Liver (tissue), 9 donors: ENCODE measurements around the gene LRRC74A. TPM values are rescaled to one million over a fixed set of nuclear protein-coding genes. Genes with fewer than 3 reads are reported as not detected.

Experiments
- DNase-seq: peaks from one replicate; pipeline ENCODE4 v3.0.0-alpha.2; 2017; ENCODE audit warnings: low spot score
- H3K27ac ChIP-seq, 2 donors: one replicate each; pipeline ENCODE4 v1.7.0; 2013; ENCODE audit warnings: inconsistent platforms in 2 of 2, low read length in 2 of 2, control low read depth in 1 of 2, low read depth in 1 of 2, mild to moderate bottlenecking in 1 of 2
- H3K27me3 ChIP-seq, 4 donors: one replicate each; pipeline versions ENCODE4 v1.6.1 to v1.7.0; 2013; ENCODE audit warnings: low read length in 3 of 4, inconsistent platforms in 1 of 4, mild to moderate bottlenecking in 1 of 4, moderate library complexity in 1 of 4; ENCODE audit not compliant: control insufficient read depth in 4 of 4, insufficient read depth in 4 of 4
- H3K36me3 ChIP-seq, 4 donors: one replicate each; pipeline versions ENCODE4 v1.6.1 to v1.7.0; 2013; ENCODE audit warnings: low read length in 3 of 4, mild to moderate bottlenecking in 3 of 4, low read depth in 1 of 4, moderate library complexity in 1 of 4; ENCODE audit not compliant: control insufficient read depth in 4 of 4, insufficient read depth in 3 of 4
- H3K4me1 ChIP-seq, 4 donors: one replicate each; pipeline versions ENCODE4 v1.6.1 to v1.7.0; 2013; ENCODE audit warnings: low read length in 3 of 4, mild to moderate bottlenecking in 3 of 4, moderate library complexity in 1 of 4; ENCODE audit not compliant: control insufficient read depth in 4 of 4, insufficient read depth in 4 of 4
- H3K4me3 ChIP-seq, 3 donors: one replicate each; pipeline versions ENCODE4 v1.6.1 to v1.7.0; 2013; ENCODE audit warnings: low read length in 3 of 3, control low read depth in 1 of 3, low read depth in 1 of 3, mild to moderate bottlenecking in 1 of 3
- H3K9ac ChIP-seq, 2 donors: one replicate each; pipeline ENCODE4 v1.7.0; 2013; ENCODE audit warnings: low read length in 2 of 2, mild to moderate bottlenecking in 2 of 2, moderate library complexity in 2 of 2, control low read depth in 1 of 2, low read depth in 1 of 2
- H3K9me3 ChIP-seq, 4 donors: one replicate each; pipeline versions ENCODE4 v1.6.1 to v1.7.0; 2013; ENCODE audit warnings: low read length in 3 of 4; ENCODE audit not compliant: control insufficient read depth in 4 of 4
- ATF3 ChIP-seq: IDR thresholded peaks from 2 replicates; pipeline ENCODE4 v1.6.1; 2016; ENCODE audit warnings: antibody characterized with exemption
- CTCF ChIP-seq: fragments of 150-350 bp; IDR thresholded peaks from 2 replicates; pipeline ENCODE4 v1.5.1; 2017; ENCODE audit warnings: improper control_type of control experiment, low read depth, low read length; ENCODE audit not compliant: missing input control
- EGR1 ChIP-seq, 2 donors: IDR thresholded peaks; 2 replicates each; pipeline ENCODE4 v1.6.1; 2016 to 2018; ENCODE audit warnings: antibody characterized with exemption in 2 of 2, low read depth in 2 of 2
- FOXA1 ChIP-seq: IDR thresholded peaks from 2 replicates; pipeline ENCODE4 v1.6.1; 2016; ENCODE audit warnings: antibody characterized with exemption
- FOXA2 ChIP-seq: IDR thresholded peaks from 2 replicates; pipeline ENCODE4 v1.6.1; 2016; ENCODE audit warnings: antibody characterized with exemption
- GABPA ChIP-seq, 2 donors: IDR thresholded peaks in 1 of 2; conservative IDR thresholded peaks in 1 of 2; 2 replicates each; pipeline ENCODE4 v1.6.1; 2016; ENCODE audit warnings: antibody characterized with exemption in 2 of 2, mild to moderate bottlenecking in 1 of 2, moderate library complexity in 1 of 2
- HNF4A ChIP-seq, 2 donors: conservative IDR thresholded peaks; 2 replicates each; pipeline ENCODE4 v1.6.1; 2016; ENCODE audit warnings: antibody characterized with exemption in 2 of 2, mild to moderate bottlenecking in 2 of 2
- HNF4G ChIP-seq: IDR thresholded peaks from 2 replicates; pipeline ENCODE4 v1.6.1; 2016; ENCODE audit warnings: antibody characterized with exemption
- JUND ChIP-seq, 2 donors: IDR thresholded peaks; 2 replicates each; pipeline ENCODE4 v1.6.1; 2016; ENCODE audit warnings: antibody characterized with exemption in 2 of 2
- MAX ChIP-seq: IDR thresholded peaks from 2 replicates; pipeline ENCODE4 v1.6.1; 2016; ENCODE audit warnings: antibody characterized with exemption
- NR2F2 ChIP-seq: IDR thresholded peaks from 2 replicates; pipeline ENCODE4 v1.6.1; 2016; ENCODE audit warnings: antibody characterized with exemption
- RAD21 ChIP-seq, 2 donors: IDR thresholded peaks; 2 replicates each; pipeline ENCODE4 v1.6.1; 2016; ENCODE audit warnings: antibody characterized with exemption in 2 of 2, mild to moderate bottlenecking in 2 of 2
- REST ChIP-seq: IDR thresholded peaks from 2 replicates; pipeline ENCODE4 v1.6.1; 2016; ENCODE audit warnings: antibody characterized with exemption, mild to moderate bottlenecking
- RXRA ChIP-seq, 2 donors: IDR thresholded peaks; 2 replicates each; pipeline ENCODE4 v1.6.1; 2017 to 2018; ENCODE audit warnings: antibody characterized with exemption in 2 of 2, mild to moderate bottlenecking in 1 of 2
- SP1 ChIP-seq: IDR thresholded peaks from 2 replicates; pipeline ENCODE4 v1.6.1; 2018; ENCODE audit warnings: antibody characterized with exemption, mild to moderate bottlenecking
- TAF1 ChIP-seq: conservative IDR thresholded peaks from 2 replicates; pipeline ENCODE4 v1.6.1; 2016; ENCODE audit warnings: antibody characterized with exemption, mild to moderate bottlenecking
- YY1 ChIP-seq: IDR thresholded peaks from 2 replicates; pipeline ENCODE4 v1.6.1; 2016; ENCODE audit warnings: antibody characterized with exemption, mild to moderate bottlenecking
- ZBTB33 ChIP-seq: IDR thresholded peaks from 2 replicates; pipeline ENCODE4 v1.6.1; 2016; ENCODE audit warnings: antibody characterized with exemption
- WGBS: extraction: QIAGEN DNeasy Blood & Tissue Kit; methylation state at CpG from one replicate; pipeline ENCODE4 v1.1.7; 2013; 5-methylcytosine and 5-hydroxymethylcytosine counted together
- polyA plus RNA-seq, 2 donors: library from polyadenylated mRNA; stranded (reverse) in 1 of 2; unstranded in 1 of 2; fragments of 200-250 nt in 1 of 2; fragments of >200 nt in 1 of 2; fragmentation: Nextera tagmentation in 1 of 2; extraction: Ambion mirVana in 1 of 2; gene quantifications; one replicate each; pipeline versions ENCODE4 v1.2.1 to v1.2.3, GENCODE V29; 2013 to 2015
- total RNA-seq, 2 donors: library from RNA; depleted of rRNA; stranded (reverse); fragments of >200 nt; gene quantifications; one replicate each; pipeline ENCODE4 v1.2.3, GENCODE V29; 2014
- donor health status: healthy.
- donor health status: healthy.
- donor health status: healthy.
- donor health status: healthy.
- donor health status: healthy.

Gene LRRC74A
- total and polyA plus RNA-seq, 4 donors: not detected

- Histone ChIP-seq H3K4me3 (no peak overlapping the region), H3K27ac (no peak overlapping the region), H3K27me3 (no peaks in the 10 kb centered on the region), H3K36me3 (no peaks in the 10 kb centered on the region), H3K9ac (no peak overlapping the region), H3K4me1 (peaks cover 7 to 22% (median 20%) of the 10 kb centered on the region in 4 donors), H3K9me3 (no peaks in the 10 kb centered on the region)
- DNase-seq: no peak
- TF ChIP-seq FOXA1: no peak
- no peak for TF ChIP-seq YY1
- no peak for TF ChIP-seq JUND (IDR thresholded peaks at IDR 0.05)
- WGBS: 87% methylated on average over 5 of the region's 5 CpGs
These were observed 11.3 kb downstream of the LRRC74A start for GRCh38 chr14:76837524-76837923.

- no peak for DNase-seq
- no peak overlapping the region for H3K4me3 ChIP-seq
- TF ChIP-seq TAF1 (no peak), YY1 (no peak), CTCF (no peak), MAX (no peak), REST (no peak), RAD21 (IDR thresholded peaks at IDR 0.05) (no peak), JUND (IDR thresholded peaks at IDR 0.05) (no peak), ATF3 (no peak), SP1 (no peak), FOXA2 (no peak), EGR1 (IDR thresholded peaks at IDR 0.05; ENCODE audit: low read depth in 2 of 2) (no peak), ZBTB33 (no peak), NR2F2 (no peak), RXRA (IDR thresholded peaks at IDR 0.05) (no peak), GABPA (IDR thresholded peaks at IDR 0.05 in 1 of 2, conservative IDR thresholded peaks at IDR 0.05 in 1 of 2) (no peak), FOXA1 (no peak), HNF4A (conservative IDR thresholded peaks at IDR 0.05) (no peak), HNF4G (no peak)
- H3K4me1 ChIP-seq: no peaks in the 10 kb centered on the region
- no peaks in the 10 kb centered on the region for H3K36me3 ChIP-seq
- no peaks in the 10 kb centered on the region for H3K27me3 ChIP-seq
- H3K27ac ChIP-seq: no peak overlapping the region
- no peaks in the 10 kb centered on the region for H3K9me3 ChIP-seq
- H3K9ac ChIP-seq: no peak overlapping the region
These were observed 16.2 kb downstream of the LRRC74A start for GRCh38 chr14:76842414-76842813.
